SK-N-SH treated with all-trans-retinoic acid at 6 μM for 48 hours (cell line): ENCODE data around the gene MAPKAPK2.

Experiments used
- ATAC-seq: fragments of 200-7000 bp; cut with Tn5 transposase; 3 replicates; pipeline ENCODE4 v1.9.1; 2020; ENCODE audit warnings: mild to moderate bottlenecking, moderate library complexity
- ARNTL ChIP-seq: fragments of 450-650 bp; formaldehyde crosslinking; IDR thresholded peaks from 2 replicates; pipeline ENCODE4 v1.5.0; 2020; ENCODE audit warnings: low read depth, mild to moderate bottlenecking, moderate library complexity, borderline replicate concordance
- CSDC2 ChIP-seq: fragments of 250-450 bp; sonication (Bioruptor Pico); IDR thresholded peaks from 2 replicates; pipeline ENCODE4 v1.5.0; 2020; ENCODE audit warnings: mild to moderate bottlenecking, moderate library complexity
- GLIS3 ChIP-seq: fragments of 250-450 bp; sonication (Bioruptor Pico); IDR thresholded peaks from 2 replicates; pipeline ENCODE4 v1.5.0; 2020; ENCODE audit warnings: mild to moderate bottlenecking, moderate library complexity
- ISL1 ChIP-seq: fragments of 250-450 bp; sonication (Bioruptor Pico); IDR thresholded peaks from 2 replicates; pipeline ENCODE4 v2.1.2; 2022; ENCODE audit warnings: mild to moderate bottlenecking, moderate library complexity
- OSR1 ChIP-seq: fragments of 250-450 bp; sonication (Bioruptor Pico); IDR thresholded peaks from 2 replicates; pipeline ENCODE4 v1.8.0; 2022; ENCODE audit warnings: moderate library complexity, mild to moderate bottlenecking, inconsistent platforms
- PPARA ChIP-seq: fragments of 250-450 bp; sonication (Bioruptor Pico); IDR thresholded peaks from 2 replicates; pipeline ENCODE4 v1.5.0; 2020; ENCODE audit warnings: mild to moderate bottlenecking, borderline replicate concordance
- RARB ChIP-seq: fragments of 250-450 bp; sonication (Bioruptor Pico); IDR thresholded peaks from 2 replicates; pipeline ENCODE4 v1.8.0; 2021; ENCODE audit warnings: mild to moderate bottlenecking, moderate library complexity
- SNAI2 ChIP-seq: fragments of 250-450 bp; sonication (Bioruptor Pico); IDR thresholded peaks from 2 replicates; pipeline ENCODE4 v1.5.0; 2020; ENCODE audit warnings: mild to moderate bottlenecking, moderate library complexity
- TCF4 ChIP-seq: fragments of 250-450 bp; sonication (Bioruptor Pico); IDR thresholded peaks from 2 replicates; pipeline ENCODE4 v1.8.0; 2021; ENCODE audit warnings: mild to moderate bottlenecking, moderate library complexity, borderline replicate concordance
- TOX ChIP-seq: fragments of 250-450 bp; sonication (Bioruptor Pico); IDR thresholded peaks from 2 replicates; pipeline ENCODE4 v1.8.0; 2021; ENCODE audit warnings: mild to moderate bottlenecking, moderate library complexity, borderline replicate concordance
- ZFP30 ChIP-seq: fragments of 450-650 bp; formaldehyde crosslinking; IDR thresholded peaks from 2 replicates; pipeline ENCODE4 v1.5.0; 2022; ENCODE audit warnings: mild to moderate bottlenecking, moderate library complexity
- ZNF565 ChIP-seq: fragments of 450-650 bp; formaldehyde crosslinking; conservative IDR thresholded peaks from 2 replicates; pipeline ENCODE4 v1.5.0; 2020; ENCODE audit warnings: low read depth, mild to moderate bottlenecking, moderate library complexity
- ZNF8 ChIP-seq: fragments of 450-650 bp; formaldehyde crosslinking; IDR thresholded peaks from 2 replicates; pipeline ENCODE4 v1.5.0; 2020; ENCODE audit warnings: mild to moderate bottlenecking, moderate library complexity
- TF ChIP-seq, protein P1 (sequence below): fragments of 250-450 bp; sonication (Bioruptor Pico); IDR thresholded peaks from 2 replicates; pipeline ENCODE4 v1.5.0; 2020; ENCODE audit warnings: mild to moderate bottlenecking, moderate library complexity
- TF ChIP-seq, protein P2 (sequence below): fragments of 250-450 bp; sonication (Bioruptor Pico); IDR thresholded peaks from 2 replicates; pipeline ENCODE4 v1.5.1; 2020; ENCODE audit warnings: low read depth, mild to moderate bottlenecking, moderate library complexity
- TF ChIP-seq, protein P3 (sequence below): fragments of 250-450 bp; sonication (Bioruptor Pico); IDR thresholded peaks from 2 replicates; pipeline ENCODE4 v1.8.0; 2021; ENCODE audit warnings: low read depth, mild to moderate bottlenecking, moderate library complexity, borderline replicate concordance
- TF ChIP-seq, protein P4 (sequence below): fragments of 250-450 bp; sonication (Bioruptor Pico); IDR thresholded peaks from 2 replicates; pipeline ENCODE4 v1.5.1; 2021; ENCODE audit warnings: mild to moderate bottlenecking, moderate library complexity

MAPKAPK2 gene

DNA sequence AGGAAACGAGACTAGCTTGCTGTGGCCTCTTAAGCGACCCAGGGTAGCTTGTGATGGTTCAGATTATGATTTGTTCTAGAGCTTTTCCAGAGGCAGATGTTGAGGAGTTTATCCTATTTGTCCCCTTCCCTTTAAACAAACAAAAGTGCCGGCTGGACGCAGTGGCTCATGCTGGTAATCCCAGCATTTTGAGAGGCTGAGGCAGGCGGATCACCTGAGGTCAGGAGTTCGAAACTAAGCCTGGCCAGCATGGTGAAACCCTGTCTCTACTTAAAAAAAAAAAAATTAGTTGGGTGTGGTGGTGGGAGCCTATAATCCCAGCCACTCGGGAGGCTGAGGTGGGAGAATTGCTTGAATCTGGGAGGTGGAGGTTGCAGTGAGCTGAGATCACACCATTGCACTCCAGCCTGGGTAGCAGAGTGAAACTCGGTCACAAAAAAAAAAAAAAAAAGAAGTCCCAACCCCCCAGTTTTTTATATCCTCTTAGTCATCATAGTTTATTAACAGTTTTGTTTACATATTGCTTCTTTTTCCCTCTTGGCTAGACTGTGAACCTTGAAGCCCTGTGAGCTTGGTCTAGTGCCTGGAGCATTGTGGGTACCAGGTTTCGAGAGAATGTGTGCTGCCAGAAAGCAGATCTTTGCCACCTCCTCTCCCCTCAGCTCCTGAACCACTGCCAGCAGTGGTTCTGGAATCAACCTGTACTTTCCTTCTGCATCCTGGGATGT lies 29.8 kb downstream of the MAPKAPK2 start:
- peak; percentile 14; the same call in 1 of the 3 replicates for ATAC-seq
- TF ChIP-seq RARB (CRISPR knock-in tag) = no peak
- TF ChIP-seq, protein P1, sequence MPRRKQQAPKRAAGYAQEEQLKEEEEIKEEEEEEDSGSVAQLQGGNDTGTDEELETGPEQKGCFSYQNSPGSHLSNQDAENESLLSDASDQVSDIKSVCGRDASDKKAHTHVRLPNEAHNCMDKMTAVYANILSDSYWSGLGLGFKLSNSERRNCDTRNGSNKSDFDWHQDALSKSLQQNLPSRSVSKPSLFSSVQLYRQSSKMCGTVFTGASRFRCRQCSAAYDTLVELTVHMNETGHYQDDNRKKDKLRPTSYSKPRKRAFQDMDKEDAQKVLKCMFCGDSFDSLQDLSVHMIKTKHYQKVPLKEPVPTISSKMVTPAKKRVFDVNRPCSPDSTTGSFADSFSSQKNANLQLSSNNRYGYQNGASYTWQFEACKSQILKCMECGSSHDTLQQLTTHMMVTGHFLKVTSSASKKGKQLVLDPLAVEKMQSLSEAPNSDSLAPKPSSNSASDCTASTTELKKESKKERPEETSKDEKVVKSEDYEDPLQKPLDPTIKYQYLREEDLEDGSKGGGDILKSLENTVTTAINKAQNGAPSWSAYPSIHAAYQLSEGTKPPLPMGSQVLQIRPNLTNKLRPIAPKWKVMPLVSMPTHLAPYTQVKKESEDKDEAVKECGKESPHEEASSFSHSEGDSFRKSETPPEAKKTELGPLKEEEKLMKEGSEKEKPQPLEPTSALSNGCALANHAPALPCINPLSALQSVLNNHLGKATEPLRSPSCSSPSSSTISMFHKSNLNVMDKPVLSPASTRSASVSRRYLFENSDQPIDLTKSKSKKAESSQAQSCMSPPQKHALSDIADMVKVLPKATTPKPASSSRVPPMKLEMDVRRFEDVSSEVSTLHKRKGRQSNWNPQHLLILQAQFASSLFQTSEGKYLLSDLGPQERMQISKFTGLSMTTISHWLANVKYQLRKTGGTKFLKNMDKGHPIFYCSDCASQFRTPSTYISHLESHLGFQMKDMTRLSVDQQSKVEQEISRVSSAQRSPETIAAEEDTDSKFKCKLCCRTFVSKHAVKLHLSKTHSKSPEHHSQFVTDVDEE (CRISPR knock-in tag) = peak; percentile 61; the same call in 1 of the 2 replicates

DNA sequence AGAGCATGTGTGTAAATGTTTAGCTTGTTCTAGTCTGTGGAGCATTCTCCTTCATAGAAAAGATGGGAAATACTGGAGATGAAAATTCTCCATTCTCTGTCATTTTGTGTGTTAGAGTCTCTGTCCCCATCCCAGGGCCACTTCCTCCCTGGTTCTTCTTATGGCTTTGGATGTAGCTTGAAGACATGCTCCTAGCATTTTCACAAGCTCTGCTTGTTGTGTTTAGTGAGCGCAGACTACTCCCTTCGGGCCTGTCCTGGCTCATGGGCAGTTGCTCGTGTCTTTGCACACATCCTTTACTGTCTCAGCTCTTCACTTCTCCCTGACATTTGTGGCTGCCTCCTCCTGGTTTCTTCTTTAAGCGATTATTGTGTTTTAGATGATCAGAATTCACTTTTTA lies 30.4 kb downstream of the MAPKAPK2 start:
- no peak for ATAC-seq
- no peak for TF ChIP-seq PPARA (CRISPR knock-in tag)
- no peak for TF ChIP-seq TOX (CRISPR knock-in tag)
- no peak for TF ChIP-seq ZNF565 (CRISPR knock-in tag)
- TF ChIP-seq, protein P2, sequence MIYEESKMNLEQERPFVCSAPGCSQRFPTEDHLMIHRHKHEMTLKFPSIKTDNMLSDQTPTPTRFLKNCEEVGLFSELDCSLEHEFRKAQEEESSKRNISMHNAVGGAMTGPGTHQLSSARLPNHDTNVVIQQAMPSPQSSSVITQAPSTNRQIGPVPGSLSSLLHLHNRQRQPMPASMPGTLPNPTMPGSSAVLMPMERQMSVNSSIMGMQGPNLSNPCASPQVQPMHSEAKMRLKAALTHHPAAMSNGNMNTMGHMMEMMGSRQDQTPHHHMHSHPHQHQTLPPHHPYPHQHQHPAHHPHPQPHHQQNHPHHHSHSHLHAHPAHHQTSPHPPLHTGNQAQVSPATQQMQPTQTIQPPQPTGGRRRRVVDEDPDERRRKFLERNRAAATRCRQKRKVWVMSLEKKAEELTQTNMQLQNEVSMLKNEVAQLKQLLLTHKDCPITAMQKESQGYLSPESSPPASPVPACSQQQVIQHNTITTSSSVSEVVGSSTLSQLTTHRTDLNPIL (CRISPR knock-in tag) = no peak

DNA sequence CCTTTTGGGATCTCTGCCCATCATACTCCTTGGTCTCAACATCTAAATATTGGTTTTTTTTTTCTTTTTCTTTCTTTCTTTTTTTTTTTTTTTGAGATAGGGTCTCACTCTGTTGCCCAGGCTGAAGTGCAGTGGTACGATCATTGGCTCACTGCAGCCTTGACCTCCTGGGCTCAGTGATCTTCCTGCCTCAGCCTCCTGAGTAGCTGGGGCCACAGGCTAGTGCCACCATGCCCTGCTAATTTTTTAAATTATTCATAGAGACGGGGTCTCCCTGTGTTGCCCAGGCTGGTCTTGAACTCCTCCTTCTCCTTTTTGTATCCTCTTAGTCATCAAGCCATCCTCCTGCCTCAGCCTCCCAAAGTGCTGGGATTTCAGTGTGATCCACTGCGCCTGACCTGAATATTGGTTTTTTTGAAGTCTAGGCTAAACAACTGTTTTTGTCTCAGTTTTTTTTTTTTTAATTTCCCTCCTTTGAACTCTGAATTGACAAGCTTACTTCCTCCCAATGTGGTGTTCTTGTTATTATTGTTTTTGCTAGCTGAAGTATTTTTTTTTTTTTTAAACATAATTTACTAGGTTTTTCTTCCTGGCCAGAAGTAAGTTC lies 30.9 kb downstream of the MAPKAPK2 start:
- ATAC-seq = no peak
- TF ChIP-seq, protein P3, sequence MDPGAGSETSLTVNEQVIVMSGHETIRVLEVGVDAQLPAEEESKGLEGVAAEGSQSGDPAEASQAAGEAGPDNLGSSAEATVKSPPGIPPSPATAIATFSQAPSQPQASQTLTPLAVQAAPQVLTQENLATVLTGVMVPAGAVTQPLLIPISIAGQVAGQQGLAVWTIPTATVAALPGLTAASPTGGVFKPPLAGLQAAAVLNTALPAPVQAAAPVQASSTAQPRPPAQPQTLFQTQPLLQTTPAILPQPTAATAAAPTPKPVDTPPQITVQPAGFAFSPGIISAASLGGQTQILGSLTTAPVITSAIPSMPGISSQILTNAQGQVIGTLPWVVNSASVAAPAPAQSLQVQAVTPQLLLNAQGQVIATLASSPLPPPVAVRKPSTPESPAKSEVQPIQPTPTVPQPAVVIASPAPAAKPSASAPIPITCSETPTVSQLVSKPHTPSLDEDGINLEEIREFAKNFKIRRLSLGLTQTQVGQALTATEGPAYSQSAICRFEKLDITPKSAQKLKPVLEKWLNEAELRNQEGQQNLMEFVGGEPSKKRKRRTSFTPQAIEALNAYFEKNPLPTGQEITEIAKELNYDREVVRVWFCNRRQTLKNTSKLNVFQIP (CRISPR knock-in tag) = no peak
- TF ChIP-seq CSDC2 = no peak
- no peak for TF ChIP-seq PPARA (CRISPR knock-in tag)
- no peak for TF ChIP-seq OSR1 (CRISPR knock-in tag)
- no peak for TF ChIP-seq ISL1 (CRISPR knock-in tag)

DNA sequence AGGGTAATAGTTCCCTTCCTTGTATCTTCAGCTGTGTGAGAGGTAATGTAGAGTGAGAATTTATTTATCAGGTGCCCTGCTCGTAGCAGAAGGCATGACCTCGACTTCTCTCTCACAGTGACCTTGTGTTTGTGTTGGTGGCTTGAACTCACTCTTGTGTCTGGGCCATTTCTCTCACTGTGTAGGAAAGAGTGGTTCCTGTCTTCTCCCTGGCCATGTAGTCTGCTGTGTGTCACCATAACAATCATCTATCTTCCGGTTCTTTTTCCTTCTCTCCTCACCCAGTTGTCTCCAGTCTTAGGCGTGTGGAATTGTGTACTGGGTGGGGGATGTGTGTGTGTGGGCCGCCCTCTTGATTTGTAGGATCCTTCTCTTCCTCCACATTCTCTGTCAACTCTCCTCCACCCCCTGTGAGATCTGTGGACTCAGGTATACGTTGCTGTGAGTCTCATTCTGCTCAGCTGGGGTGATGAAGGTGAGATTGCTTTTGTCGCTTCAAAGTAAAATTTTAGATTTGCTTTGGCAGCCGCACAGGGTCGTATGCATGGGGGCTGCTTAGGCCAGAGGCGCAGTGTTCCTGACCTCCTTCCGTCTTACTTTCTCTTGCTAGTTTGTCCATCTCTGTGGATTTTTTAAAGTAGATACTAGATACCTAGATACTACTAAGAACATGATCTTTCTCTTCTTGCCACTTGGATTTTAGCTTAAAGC lies 31.6 kb downstream of the MAPKAPK2 start:
- no peak for TF ChIP-seq OSR1 (CRISPR knock-in tag)
- TF ChIP-seq RARB (CRISPR knock-in tag) = no peak
- TF ChIP-seq ZNF8 (CRISPR knock-in tag) = no peak
- no peak for TF ChIP-seq TOX (CRISPR knock-in tag)
- TF ChIP-seq TCF4 = no peak
- TF ChIP-seq ZFP30 (CRISPR knock-in tag) = no peak
- TF ChIP-seq, protein P2 (CRISPR knock-in tag) = no peak
- no peak for TF ChIP-seq ISL1 (CRISPR knock-in tag)
- TF ChIP-seq SNAI2 (CRISPR knock-in tag) = no peak
- no peak for TF ChIP-seq ARNTL (CRISPR knock-in tag)
- TF ChIP-seq GLIS3 (CRISPR knock-in tag) = no peak
- TF ChIP-seq, protein P4, sequence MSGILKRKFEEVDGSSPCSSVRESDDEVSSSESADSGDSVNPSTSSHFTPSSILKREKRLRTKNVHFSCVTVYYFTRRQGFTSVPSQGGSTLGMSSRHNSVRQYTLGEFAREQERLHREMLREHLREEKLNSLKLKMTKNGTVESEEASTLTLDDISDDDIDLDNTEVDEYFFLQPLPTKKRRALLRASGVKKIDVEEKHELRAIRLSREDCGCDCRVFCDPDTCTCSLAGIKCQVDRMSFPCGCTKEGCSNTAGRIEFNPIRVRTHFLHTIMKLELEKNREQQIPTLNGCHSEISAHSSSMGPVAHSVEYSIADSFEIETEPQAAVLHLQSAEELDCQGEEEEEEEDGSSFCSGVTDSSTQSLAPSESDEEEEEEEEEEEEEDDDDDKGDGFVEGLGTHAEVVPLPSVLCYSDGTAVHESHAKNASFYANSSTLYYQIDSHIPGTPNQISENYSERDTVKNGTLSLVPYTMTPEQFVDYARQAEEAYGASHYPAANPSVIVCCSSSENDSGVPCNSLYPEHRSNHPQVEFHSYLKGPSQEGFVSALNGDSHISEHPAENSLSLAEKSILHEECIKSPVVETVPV = no peak
- no peak for ATAC-seq
